ENCODE data around the gene PDCD2L. TPM values are rescaled to one million over a fixed set of nuclear protein-coding genes. Genes with fewer than 3 reads are reported as not detected.
A peak's percentile ranks its signal among the peaks of the same experiment; 100 is the strongest.

PDCD2L gene
- total and polyA plus RNA-seq, 10 of the 15 experiments (the other 5 are each of a cell fraction or from before 2014, with no cell fraction given): 7.2 to 41.3 (median 26.9) TPM

DNA sequence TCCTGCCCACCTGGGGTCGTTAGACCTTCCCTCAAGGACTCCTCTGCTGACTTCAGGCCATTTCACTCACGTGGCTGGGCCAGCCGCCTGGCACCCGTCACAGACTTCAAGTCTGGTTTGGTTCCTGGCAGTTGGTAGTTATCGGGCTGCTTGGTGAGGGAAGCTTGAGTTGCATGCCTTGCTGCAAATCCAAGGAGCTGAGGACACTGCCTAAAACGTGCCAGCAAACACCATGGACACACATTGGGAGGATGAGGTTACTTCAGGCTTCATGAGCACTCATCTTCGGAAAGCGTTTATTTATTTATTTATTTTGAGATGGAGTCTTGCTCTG, 36.6 kb upstream of the PDCD2L start:
- H3K4me3 ChIP-seq: peak overlapping the region; percentile 100; the same call in 1 of the 2 replicates
- WGBS (ENCODE audit: insufficient coverage, insufficient replicate concordance, low lambda C conversion rate, missing lambda C conversion rate): 83% methylated on average over 8 of the region's 8 CpGs
- H3K79me2 ChIP-seq (ENCODE audit: control insufficient read depth, insufficient read depth, low read length): peaks cover 51% of the 10 kb centered on the region
- in situ Hi-C loops (cut with MboI) (no loop called here), intact Hi-C loops (cut with micrococcal nuclease; ENCODE audit: unreplicated experiment) (no loop called here)
- DNase-seq (ENCODE audit: low read depth, low spot score): no peak
- RAD21 ChIA-PET (ENCODE audit: unreplicated experiment): no interaction called here
- ATAC-seq: no peak
- CTCF ChIA-PET: interaction anchor here (1.4 kb wide), 1 partner anchor 62 kb away, joined by 3 read pairs; no protein-coding TSS in a partner anchor
- H3K36me3 ChIP-seq (ENCODE audit: control insufficient read depth in 2 of 2, insufficient read depth in 2 of 2, low read length in 1 of 2): peaks cover 16 to 39% of the 10 kb centered on the region in 2 experiments
- H3K27me3 ChIP-seq (replicated peaks in 1 of 2; ENCODE audit: control insufficient read depth in 2 of 2, insufficient read depth in 2 of 2, low read length in 1 of 2): no peaks in the 10 kb centered on the region
- no peak overlapping the region for H3K9ac ChIP-seq (ENCODE audit: control insufficient read depth, insufficient read depth, low read length)
- SMC1A ChIA-PET (ENCODE audit: uncharacterized antibody, unreplicated experiment): no interaction called here
- FAIRE-seq: no peak
- H3K27ac ChIP-seq (ENCODE audit: control insufficient read depth, insufficient read depth): no peak overlapping the region
- POLR2A ChIA-PET: interaction anchor here (0.6 to 0.9 kb wide), 2 partner anchors 9 to 20 kb away, joined by 3 to 4 read pairs; no protein-coding TSS in a partner anchor
- peaks cover 4% of the 10 kb centered on the region; the same call in 1 of the 2 replicates for H4K20me1 ChIP-seq (ENCODE audit: control insufficient read depth, insufficient read depth)
- no peak overlapping the region for H2AFZ ChIP-seq (ENCODE audit: control insufficient read depth, low read depth, low read length)
- no TSS peak for BruUV-seq (replicated peaks)
- peaks cover 14% of the 10 kb centered on the region for H3K4me1 ChIP-seq (ENCODE audit: control insufficient read depth, insufficient read depth, low read length)
- H3K4me2 ChIP-seq (ENCODE audit: control insufficient read depth, insufficient read depth): peak overlapping the region; percentile 12
- H3K9me3 ChIP-seq (replicated peaks; ENCODE audit: control insufficient read depth, insufficient read depth, low read length): no peaks in the 10 kb centered on the region
- no peak for TF ChIP-seq ESRRA (IDR thresholded peaks at IDR 0.05; ENCODE audit: low read length)
- TF ChIP-seq YBX1 (IDR thresholded peaks at IDR 0.05): no peak
- no peak for TF ChIP-seq CREB1 (IDR thresholded peaks at IDR 0.05; ENCODE audit: low read depth)
- TF ChIP-seq USF1 (IDR thresholded peaks at IDR 0.05; ENCODE audit: borderline replicate concordance, extremely low read length, insufficient read depth, low read depth, low read length): no peak
- TF ChIP-seq ZNF24 (IDR thresholded peaks at IDR 0.05): no peak
- TF ChIP-seq ZBTB11 (CRISPR knock-in tag; IDR thresholded peaks at IDR 0.05): no peak
- no peak for TF ChIP-seq RELB (IDR thresholded peaks at IDR 0.05; ENCODE audit: low read depth)
- TF ChIP-seq, protein P1, sequence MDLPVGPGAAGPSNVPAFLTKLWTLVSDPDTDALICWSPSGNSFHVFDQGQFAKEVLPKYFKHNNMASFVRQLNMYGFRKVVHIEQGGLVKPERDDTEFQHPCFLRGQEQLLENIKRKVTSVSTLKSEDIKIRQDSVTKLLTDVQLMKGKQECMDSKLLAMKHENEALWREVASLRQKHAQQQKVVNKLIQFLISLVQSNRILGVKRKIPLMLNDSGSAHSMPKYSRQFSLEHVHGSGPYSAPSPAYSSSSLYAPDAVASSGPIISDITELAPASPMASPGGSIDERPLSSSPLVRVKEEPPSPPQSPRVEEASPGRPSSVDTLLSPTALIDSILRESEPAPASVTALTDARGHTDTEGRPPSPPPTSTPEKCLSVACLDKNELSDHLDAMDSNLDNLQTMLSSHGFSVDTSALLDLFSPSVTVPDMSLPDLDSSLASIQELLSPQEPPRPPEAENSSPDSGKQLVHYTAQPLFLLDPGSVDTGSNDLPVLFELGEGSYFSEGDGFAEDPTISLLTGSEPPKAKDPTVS (IDR thresholded peaks at IDR 0.05; ENCODE audit: low read depth, low read length): no peak
- TF ChIP-seq, protein P2, sequence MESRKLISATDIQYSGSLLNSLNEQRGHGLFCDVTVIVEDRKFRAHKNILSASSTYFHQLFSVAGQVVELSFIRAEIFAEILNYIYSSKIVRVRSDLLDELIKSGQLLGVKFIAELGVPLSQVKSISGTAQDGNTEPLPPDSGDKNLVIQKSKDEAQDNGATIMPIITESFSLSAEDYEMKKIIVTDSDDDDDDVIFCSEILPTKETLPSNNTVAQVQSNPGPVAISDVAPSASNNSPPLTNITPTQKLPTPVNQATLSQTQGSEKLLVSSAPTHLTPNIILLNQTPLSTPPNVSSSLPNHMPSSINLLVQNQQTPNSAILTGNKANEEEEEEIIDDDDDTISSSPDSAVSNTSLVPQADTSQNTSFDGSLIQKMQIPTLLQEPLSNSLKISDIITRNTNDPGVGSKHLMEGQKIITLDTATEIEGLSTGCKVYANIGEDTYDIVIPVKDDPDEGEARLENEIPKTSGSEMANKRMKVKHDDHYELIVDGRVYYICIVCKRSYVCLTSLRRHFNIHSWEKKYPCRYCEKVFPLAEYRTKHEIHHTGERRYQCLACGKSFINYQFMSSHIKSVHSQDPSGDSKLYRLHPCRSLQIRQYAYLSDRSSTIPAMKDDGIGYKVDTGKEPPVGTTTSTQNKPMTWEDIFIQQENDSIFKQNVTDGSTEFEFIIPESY (IDR thresholded peaks at IDR 0.05): no peak
- TF ChIP-seq IRF3 (IDR thresholded peaks at IDR 0.05): no peak
- no peak for TF ChIP-seq PAX8 (IDR thresholded peaks at IDR 0.05)
- TF ChIP-seq SMC3 (IDR thresholded peaks at IDR 0.05; ENCODE audit: borderline replicate concordance, low read length): no peak
- TF ChIP-seq CHD4 (IDR thresholded peaks at IDR 0.05): no peak
- no peak for TF ChIP-seq ZSCAN29 (IDR thresholded peaks at IDR 0.05)
- TF ChIP-seq TCF7 (IDR thresholded peaks at IDR 0.05; ENCODE audit: borderline replicate concordance): no peak
